ENCODE results near the gene LMNB1.
"Not testable (repeated sequence)": the region's sequence is repeated elsewhere in the genome, so short reads cannot be mapped to it uniquely, and the experiment has no call there.

The LMNB1 gene

GRCh38 chr5:126778675-126779403, 1.9 kb downstream of the LMNB1 start:
- DNase-seq (ENCODE audit: low spot score): peak; percentile 41

GRCh38 chr5:126780165-126780827, 3.4 kb downstream of the LMNB1 start:
- DNase-seq (ENCODE audit: low spot score): peak; percentile 65

- DNase-seq (ENCODE audit: low spot score): not testable (repeated sequence)
These were observed 11.5 kb downstream of the LMNB1 start for GRCh38 chr5:126788409-126788808.

GRCh38 chr5:126793097-126793496, 16.2 kb downstream of the LMNB1 start:
- DNase-seq (ENCODE audit: low spot score): no peak

- not testable (repeated sequence) for DNase-seq (ENCODE audit: low spot score)
These were observed 16.7 kb downstream of the LMNB1 start for GRCh38 chr5:126793648-126794047.

GRCh38 chr5:126794157-126794828, 17.4 kb downstream of the LMNB1 start:
- no peak for DNase-seq (ENCODE audit: low spot score)

- no peak for DNase-seq (ENCODE audit: low spot score)
These were observed 22.8 kb downstream of the LMNB1 start for GRCh38 chr5:126799780-126800179.

GRCh38 chr5:126801174-126801991, 24.4 kb downstream of the LMNB1 start:
- DNase-seq (ENCODE audit: low spot score): no peak

- peak; percentile 39 for DNase-seq (ENCODE audit: low spot score)
These were observed 25.0 kb downstream of the LMNB1 start for GRCh38 chr5:126801992-126802294.

- no peak for DNase-seq (ENCODE audit: low spot score)
These were observed 28.1 kb downstream of the LMNB1 start for GRCh38 chr5:126805063-126805462.

GRCh38 chr5:126808521-126808988, 31.6 kb downstream of the LMNB1 start:
- DNase-seq (ENCODE audit: low spot score): peak; percentile 66

GRCh38 chr5:126809916-126810315, 33.0 kb downstream of the LMNB1 start:
- no peak for DNase-seq (ENCODE audit: low spot score)

GRCh38 chr5:126810596-126811380, 33.9 kb downstream of the LMNB1 start:
- peak; percentile 30 for DNase-seq (ENCODE audit: low spot score)

GRCh38 chr5:126811515-126812198, 34.7 kb downstream of the LMNB1 start:
- DNase-seq (ENCODE audit: low spot score): no peak

GRCh38 chr5:126812199-126812570, 35.2 kb downstream of the LMNB1 start:
- no peak for DNase-seq (ENCODE audit: low spot score)

GRCh38 chr5:126813799-126814198, 36.9 kb downstream of the LMNB1 start:
- not testable (repeated sequence) for DNase-seq (ENCODE audit: low spot score)

GRCh38 chr5:126814721-126815404, 37.9 kb downstream of the LMNB1 start:
- DNase-seq (ENCODE audit: low spot score): no peak

GRCh38 chr5:126816649-126817048, 39.7 kb downstream of the LMNB1 start:
- no peak for DNase-seq (ENCODE audit: low spot score)

- DNase-seq (ENCODE audit: low spot score): no peak
These were observed 41.8 kb downstream of the LMNB1 start for GRCh38 chr5:126818736-126819135.

- no peak for DNase-seq (ENCODE audit: low spot score)
These were observed 42.3 kb downstream of the LMNB1 start for GRCh38 chr5:126819253-126819652.

Measured in hematopoietic multipotent progenitor cell treated with erythropoietin and hydrocortisone succinate and interleukin-3 and kit ligand, for 15 days (in vitro differentiated cells).